Stimulated activated CD4-positive, alpha-beta T cell treated with anti-CD3 and anti-CD28 coated beads, Interleukin-4, amount 100 ng/mL, for 24 hours (primary cell): Measurements from ENCODE around the gene HSF2BP.
"Not testable (repeated sequence)": the region's sequence is repeated elsewhere in the genome, so short reads cannot be mapped to it uniquely, and the experiment has no call there.

ENCODE experiments used
- DNase-seq: peaks from one replicate; pipeline ENCODE4 v3.0.0-alpha.2; 2020

The HSF2BP gene

DNA sequence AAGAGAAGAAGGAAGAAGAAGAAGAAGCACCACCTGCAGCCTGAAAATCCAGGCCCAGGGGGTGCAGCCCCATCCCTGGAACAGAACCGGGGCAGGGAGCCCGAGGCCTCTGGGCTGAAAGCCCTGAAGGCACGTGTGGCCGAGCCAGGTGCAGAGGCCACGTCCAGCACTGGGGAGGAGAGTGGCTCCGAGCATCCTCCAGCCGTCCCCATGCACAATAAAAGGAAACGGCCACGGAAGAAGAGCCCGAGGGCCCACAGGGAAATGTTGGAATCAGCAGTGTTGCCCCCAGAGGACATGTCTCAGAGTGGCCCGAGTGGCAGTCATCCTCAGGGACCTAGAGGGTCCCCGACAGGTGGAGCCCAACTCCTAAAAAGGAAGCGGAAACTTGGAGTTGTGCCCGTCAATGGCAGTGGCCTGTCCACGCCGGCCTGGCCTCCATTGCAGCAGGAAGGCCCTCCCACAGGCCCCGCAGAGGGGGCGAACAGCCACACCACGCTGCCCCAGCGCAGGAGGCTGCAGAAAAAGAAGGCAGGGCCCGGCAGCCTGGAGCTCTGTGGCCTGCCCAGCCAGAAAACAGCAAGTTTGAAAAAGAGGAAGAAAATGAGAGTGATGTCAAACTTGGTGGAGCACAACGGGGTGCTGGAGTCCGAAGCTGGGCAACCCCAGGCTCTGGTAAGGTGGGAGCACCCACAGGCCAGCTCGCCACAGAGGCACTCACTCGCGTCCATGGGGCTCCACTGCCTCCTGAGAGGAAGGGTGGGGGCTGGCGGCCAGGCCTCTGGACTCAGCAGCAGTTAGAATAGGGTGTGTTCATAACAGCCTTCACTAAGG, 28.5 kb upstream of the HSF2BP start:
- no peak for DNase-seq

DNA sequence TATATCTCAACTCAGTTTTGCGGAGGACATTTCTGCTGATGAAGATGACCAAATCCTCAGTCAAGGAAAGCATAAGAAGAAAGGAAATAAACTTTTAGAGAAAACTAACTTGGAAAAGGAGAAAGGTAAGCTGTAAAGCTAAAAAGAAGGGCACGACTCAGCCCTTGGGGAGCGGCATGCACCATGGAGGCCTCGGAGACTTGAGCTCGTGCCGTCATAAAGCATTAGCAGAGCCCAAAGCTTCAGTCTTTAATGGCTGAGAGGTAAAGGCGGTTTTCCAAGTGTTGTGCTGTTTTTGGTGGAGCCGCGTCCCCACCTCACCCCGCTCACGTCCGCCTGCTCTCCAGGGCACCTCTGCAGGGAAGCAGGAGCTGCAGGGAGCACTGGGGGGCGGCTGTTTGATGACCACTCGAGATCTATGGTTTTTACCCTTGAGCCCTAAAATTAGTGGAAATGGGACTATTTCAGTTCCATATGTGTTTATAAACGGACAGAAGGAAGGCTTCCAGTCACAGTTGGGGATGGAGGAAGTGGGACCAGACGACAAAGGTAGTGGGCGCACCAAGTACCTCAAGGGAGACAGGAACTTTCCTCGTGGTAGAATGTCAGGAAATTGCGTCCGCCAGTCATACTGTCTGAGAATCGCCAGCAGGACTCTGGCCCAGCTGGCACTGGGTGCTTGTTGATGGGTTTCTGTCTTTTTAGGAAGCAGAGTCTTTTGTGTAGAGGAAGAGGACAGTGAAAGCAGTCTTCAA, 27.7 kb upstream of the HSF2BP start:
- no peak for DNase-seq

- DNase-seq, result no peak
Observed at GRCh38 chr21:43684424-43684823, 25.1 kb upstream of the HSF2BP start.

GRCh38 chr21:43681650-43682049, 22.4 kb upstream of the HSF2BP start:
- no peak for DNase-seq

DNA sequence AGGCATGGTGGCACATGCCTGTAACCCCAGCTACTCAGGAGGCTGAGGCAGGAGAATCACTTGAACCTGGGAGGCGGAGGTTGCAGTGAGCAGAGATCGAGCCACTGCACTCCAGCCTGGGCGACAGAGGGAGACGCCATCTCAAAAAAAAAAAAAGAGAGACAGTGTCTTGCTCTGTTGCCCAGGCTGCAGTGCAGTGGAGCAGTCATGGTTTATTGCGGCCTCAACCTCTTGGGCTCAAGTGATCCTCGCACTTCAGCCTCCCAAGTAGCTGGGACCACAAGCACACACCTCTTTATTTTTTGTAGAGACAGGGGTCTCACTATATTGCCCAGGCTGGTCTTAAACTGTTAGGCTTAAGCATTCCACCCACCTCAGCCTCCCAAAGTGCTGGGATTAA, 21.1 kb upstream of the HSF2BP start:
- DNase-seq, result not testable (repeated sequence)

DNA sequence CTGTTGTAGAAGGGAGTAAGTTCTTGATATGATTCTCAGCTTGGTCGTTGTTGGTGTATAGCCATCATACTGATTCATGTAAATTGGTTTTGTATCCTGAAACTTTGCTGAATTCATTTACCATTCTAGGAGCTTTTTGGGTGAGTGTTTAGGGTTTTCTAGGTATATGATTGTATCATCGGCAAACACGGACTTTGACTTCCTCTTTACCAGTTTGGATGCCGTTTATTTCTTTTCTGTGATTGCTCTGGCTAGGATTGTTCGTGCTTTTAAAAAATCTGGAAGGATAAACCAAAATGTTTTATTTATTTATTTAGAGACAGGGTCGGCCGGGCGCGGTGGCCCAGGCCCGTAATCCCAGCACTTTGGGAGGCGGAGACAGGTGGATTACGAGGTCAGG, 20.7 kb upstream of the HSF2BP start:
- DNase-seq, result no peak

GRCh38 chr21:43676391-43676790, 17.1 kb upstream of the HSF2BP start:
- DNase-seq, result no peak

GRCh38 chr21:43675871-43676270, 16.6 kb upstream of the HSF2BP start:
- DNase-seq, result no peak

GRCh38 chr21:43669828-43670605, 10.7 kb upstream of the HSF2BP start:
- no peak for DNase-seq

GRCh38 chr21:43667191-43667904, 8.1 kb upstream of the HSF2BP start:
- DNase-seq, result no peak

- DNase-seq, result no peak
Observed at GRCh38 chr21:43665879-43666278, 6.6 kb upstream of the HSF2BP start.

DNA sequence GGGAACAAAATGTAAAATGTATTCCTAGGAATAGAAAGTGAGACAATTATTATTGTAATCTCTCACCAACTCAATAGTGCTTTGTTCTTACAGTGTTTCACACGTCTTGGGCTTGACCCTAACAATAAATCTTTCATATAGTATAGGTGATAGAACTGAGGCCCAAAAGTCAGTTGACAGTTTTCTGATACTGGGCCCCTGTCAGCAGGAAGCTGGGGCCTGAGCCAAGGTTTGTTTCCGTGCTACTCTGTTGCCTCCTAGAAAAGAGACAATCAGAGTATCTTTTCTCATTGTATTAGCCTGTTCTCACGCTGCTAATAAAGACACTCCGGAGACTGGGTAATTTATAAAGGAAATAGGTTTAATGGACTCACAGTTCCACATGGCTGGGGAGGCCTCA, 5.1 kb upstream of the HSF2BP start:
- no peak for DNase-seq

DNA sequence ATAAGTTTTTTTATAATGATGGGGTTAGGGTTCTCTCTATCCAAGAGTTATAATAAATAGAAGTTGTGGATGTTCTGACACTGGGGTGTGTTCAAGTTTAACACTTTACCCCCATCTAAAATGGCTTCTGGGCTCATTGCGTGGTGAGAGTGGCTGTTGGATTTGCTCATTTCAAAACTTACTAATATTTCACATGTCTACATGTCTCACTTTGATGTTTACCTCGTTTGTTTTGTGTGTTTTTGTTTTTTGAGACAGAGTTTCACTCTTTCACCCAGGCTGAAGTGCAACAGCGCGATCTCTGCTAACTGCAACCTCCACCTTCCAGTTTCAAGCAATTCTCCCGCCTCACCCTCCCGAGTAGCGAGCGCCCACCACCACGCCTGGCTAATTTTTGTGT, 3.7 kb upstream of the HSF2BP start:
- no peak for DNase-seq

- DNase-seq, result no peak
Observed at GRCh38 chr21:43662286-43662685, 3.0 kb upstream of the HSF2BP start.

DNA sequence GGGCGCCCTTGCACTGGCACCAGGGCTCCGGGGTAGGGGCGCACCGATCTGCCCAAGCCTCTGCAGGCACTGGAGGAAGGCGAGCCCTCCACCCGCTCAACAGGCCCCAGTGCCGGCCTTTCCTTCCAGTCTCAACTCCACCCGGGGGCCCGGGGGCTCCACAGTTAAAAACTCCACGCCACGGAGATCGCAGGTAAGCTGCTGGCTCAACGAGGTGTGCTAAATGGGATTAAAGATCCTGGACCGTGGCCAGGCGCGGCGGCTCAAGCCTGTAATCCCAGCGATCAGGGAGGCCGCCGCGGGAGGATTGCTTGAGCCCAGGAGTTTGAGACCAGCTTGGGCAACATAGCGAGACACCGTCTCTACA, 536 bp downstream of the HSF2BP start:
- DNase-seq, result no peak

- no peak for DNase-seq
Observed at GRCh38 chr21:43658088-43658741, 1.1 kb downstream of the HSF2BP start.

GRCh38 chr21:43657355-43658087, 1.8 kb downstream of the HSF2BP start:
- no peak for DNase-seq

- no peak for DNase-seq
Observed at GRCh38 chr21:43654806-43655489, 4.3 kb downstream of the HSF2BP start.

DNA sequence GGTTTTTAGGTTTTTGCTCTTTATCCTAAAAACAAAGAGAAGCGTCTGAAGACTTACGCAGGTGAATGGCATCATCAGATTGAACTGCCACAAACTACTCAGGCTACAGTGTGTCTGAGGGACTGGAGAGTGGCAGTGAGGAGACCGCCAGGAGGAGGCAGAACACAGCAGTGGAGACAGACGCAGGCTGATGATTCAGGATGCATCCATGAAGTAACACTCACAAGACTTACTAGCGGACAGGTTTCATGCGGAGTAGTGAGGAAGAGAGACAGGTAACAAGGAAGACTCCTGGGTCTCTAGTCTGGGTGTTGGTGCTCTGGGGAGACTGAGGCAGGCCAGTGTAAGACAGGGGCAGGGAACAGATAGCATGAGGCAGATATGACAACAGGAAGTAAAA, 5.7 kb downstream of the HSF2BP start:
- DNase-seq, result no peak

- no peak for DNase-seq
Observed at GRCh38 chr21:43652616-43653015, 6.7 kb downstream of the HSF2BP start.

DNA sequence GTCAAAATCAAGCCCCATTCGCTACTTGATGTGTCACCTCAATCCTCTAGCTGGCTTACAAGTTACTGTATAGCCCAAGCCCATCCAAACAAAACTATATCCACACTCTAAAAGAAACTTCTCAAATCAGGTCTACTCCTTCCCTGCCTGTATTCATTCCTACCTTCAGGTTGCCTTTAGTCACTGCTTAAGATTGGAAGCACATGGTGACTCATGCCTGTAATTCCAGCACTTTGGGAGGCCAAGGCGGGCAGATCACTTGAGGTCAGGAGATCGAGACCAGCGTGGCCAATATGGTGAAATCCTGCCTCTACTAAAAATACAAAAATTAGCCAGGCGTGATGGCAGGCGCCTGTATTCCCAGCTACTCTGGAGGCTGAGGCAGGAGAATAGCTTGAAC, 7.4 kb downstream of the HSF2BP start:
- not testable (repeated sequence) for DNase-seq
